GM12873 (cell line): ENCODE measurements around the gene CDH19.

Experiments used
- TF ChIP-seq, protein P1 (sequence below): IDR thresholded peaks from 2 replicates; pipeline ENCODE4 v1.5.1; 2012; ENCODE audit warnings: low read depth, mild to moderate bottlenecking, moderate library complexity, low read length, control low read depth; ENCODE audit not compliant: insufficient read depth; ENCODE audit errors: missing control alignments

Gene CDH19, protein sequence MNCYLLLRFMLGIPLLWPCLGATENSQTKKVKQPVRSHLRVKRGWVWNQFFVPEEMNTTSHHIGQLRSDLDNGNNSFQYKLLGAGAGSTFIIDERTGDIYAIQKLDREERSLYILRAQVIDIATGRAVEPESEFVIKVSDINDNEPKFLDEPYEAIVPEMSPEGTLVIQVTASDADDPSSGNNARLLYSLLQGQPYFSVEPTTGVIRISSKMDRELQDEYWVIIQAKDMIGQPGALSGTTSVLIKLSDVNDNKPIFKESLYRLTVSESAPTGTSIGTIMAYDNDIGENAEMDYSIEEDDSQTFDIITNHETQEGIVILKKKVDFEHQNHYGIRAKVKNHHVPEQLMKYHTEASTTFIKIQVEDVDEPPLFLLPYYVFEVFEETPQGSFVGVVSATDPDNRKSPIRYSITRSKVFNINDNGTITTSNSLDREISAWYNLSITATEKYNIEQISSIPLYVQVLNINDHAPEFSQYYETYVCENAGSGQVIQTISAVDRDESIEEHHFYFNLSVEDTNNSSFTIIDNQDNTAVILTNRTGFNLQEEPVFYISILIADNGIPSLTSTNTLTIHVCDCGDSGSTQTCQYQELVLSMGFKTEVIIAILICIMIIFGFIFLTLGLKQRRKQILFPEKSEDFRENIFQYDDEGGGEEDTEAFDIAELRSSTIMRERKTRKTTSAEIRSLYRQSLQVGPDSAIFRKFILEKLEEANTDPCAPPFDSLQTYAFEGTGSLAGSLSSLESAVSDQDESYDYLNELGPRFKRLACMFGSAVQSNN

DNA sequence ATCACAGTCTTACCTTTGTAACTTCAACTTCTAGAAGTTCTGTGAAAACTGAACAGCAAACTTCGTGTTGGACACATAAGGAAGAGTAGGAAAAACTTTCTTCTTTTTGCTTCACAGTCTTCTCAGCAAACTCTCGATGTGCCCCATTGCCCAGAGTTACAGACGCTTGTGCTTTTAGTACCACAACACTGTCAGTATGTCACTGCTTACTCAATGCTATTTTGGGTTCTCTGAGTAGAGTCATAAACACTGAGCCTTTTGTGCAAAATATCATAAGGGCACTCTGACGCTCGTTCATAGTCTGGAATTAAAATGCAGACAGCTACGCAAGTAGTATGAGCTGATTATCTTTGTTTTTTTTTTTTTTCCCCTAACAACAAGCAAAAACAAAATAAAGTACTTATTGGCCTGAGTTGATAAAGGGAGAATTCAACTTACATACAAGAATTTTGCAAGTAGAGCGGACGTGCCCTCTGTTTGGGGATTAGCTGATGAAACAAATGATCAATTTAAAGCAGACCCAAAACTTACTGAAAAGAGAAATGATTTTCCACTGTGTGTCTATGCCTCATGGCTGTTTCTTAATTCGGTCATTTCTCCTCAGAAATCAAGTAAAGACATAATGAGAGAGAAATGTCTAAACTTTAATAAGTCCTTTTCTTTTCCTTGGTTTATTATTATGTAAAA is at the start of gene CDH19:
CDH19 (minus strand) TSS at position 150 of the 687 bp plus-strand sequence. CDS start 31,886 bp downstream, outside the sequence.
- TF ChIP-seq, protein P1, sequence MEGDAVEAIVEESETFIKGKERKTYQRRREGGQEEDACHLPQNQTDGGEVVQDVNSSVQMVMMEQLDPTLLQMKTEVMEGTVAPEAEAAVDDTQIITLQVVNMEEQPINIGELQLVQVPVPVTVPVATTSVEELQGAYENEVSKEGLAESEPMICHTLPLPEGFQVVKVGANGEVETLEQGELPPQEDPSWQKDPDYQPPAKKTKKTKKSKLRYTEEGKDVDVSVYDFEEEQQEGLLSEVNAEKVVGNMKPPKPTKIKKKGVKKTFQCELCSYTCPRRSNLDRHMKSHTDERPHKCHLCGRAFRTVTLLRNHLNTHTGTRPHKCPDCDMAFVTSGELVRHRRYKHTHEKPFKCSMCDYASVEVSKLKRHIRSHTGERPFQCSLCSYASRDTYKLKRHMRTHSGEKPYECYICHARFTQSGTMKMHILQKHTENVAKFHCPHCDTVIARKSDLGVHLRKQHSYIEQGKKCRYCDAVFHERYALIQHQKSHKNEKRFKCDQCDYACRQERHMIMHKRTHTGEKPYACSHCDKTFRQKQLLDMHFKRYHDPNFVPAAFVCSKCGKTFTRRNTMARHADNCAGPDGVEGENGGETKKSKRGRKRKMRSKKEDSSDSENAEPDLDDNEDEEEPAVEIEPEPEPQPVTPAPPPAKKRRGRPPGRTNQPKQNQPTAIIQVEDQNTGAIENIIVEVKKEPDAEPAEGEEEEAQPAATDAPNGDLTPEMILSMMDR = no peak

DNA sequence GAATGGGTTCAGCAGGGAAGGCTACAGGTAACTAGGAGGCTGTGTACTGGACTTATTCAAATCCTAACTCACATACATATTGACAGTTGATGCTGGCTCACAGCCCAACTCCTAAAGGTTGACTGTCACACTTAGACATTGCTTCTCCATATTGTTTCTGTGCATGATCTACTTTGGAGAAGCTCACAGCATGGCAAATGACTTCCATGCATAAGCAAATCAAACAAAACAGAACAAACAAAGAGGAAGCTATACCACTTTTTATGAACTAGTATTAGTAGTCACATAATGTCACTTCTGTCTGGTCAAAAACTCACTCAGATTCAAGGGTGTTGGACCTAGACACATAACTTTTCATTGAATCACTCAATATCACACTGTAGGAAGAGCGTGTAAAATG is 43.8 kb upstream of the CDH19 start:
- TF ChIP-seq, protein P1 = no peak

DNA sequence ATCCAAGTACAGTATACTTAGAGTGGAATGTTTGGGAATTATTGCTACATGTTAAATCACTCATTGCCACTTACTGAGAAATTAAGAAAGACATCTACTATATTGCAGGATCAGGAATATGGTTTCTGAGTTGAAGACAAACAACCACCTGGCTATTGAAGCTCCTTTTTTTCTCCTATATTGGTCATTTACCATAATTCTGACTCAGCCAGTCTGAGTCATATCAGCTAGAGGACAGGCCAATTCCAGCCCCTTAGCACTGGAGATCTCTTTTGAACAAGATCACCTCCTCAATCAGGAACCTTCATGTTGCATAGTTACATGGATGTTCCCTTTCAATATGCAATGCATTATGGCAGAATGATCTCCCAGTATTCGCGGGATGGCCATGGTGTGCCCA is 42.7 kb upstream of the CDH19 start:
- TF ChIP-seq, protein P1 = no peak

DNA sequence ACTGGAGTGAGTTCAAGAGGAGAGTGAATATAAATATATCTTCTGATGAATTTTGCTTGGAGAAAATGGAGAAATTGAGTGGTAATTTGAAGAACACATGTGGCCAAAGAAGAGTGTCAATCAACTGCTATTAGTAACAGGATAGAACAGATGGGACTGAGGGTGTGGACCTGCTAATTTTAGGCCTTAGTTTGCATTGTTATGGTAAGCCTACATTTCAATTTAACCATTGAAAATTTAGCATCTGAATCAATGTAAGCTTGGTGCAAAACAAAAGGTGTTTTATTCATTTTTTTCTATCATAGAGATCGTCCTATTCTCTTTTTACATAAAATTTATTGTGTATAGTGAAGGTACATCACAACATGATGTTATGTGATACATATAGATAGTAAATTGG is 42.1 kb upstream of the CDH19 start:
- TF ChIP-seq, protein P1 = no peak

DNA sequence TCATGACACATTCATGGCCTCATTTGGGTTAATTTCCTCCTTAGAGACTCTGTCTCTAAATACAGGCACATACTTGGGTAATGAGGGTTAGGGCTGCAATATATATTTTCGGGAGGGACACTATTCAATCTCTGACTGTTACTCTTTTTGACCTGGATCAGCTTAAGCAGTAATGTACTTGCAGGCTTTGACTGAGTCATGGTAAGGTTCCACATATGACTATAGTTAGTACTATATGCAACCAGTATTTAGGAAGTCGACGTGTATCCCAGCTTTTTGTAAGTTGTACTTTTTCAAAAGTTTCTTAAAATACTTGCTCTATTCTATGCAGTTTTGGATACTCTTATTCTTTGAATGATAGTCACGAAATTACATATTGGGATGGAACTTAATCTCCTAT is 37.2 kb upstream of the CDH19 start:
- TF ChIP-seq, protein P1 = no peak

DNA sequence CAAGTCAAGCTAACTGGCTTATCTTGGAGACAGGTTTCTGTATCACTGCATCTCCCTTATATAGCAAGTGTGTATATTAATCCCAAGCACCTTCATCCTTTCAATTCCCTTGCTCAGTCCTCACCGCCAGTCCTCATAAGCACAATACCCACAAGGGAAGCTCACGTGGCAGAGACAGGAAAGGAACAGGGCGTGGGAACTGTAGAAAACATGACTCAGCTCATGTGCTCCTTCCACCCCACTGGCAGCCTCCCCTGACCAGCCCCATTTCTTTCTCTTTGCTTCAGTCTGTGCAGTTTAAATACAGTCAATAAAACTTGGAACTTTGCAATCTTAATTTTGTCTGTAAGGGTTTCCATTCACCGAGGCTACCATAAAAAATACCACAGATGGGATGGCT is 36.5 kb upstream of the CDH19 start:
- TF ChIP-seq, protein P1 = no peak

DNA sequence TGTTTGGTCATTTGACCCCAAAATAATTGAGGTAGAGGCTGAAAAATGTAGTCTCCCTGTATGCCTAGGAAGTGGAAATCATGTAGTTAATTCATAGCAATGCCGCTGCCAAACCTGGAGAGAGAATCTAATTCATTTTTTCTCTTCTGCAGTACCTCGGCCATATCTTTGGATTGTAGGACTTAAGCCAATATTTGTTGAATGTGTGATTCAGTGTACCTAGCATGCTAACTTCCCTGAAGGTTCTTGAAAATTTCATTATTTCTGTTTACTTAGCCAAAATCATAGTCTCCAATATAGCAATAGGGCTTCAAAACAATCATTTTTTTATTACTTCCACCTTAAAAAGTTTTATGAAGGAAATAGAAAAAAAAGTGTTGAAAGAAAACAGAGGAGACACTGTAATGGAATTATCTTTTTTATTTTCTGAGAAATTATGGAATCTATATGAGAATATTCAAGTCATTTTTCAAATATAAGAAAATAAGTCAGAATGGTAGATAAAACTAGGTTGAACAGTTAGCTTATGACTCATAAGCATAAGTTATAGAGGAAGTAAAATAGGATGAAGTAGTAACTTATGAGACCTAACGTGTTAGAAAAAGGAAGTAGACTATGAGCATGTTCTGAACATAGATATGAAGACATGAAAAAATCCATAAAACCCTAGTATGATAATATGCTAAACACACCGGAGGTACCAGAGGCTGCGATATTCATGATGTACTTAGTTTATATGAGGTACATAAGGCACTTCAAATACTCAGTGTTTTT is 35.2 kb upstream of the CDH19 start:
- TF ChIP-seq, protein P1 = no peak
